Stimulated activated CD8-positive, alpha-beta memory T cell treated with anti-CD3 and anti-CD28 coated beads, Interleukin-2, amount 100 ng/mL, for 1 hour (primary cell): ENCODE data around the gene PLAAT4.

Source experiments
- DNase-seq, 2 donors: peaks; one replicate each; pipeline ENCODE4 v3.0.0-alpha.2; 2020; ENCODE audit warnings: low read depth in 2 of 2

The PLAAT4 gene, protein sequence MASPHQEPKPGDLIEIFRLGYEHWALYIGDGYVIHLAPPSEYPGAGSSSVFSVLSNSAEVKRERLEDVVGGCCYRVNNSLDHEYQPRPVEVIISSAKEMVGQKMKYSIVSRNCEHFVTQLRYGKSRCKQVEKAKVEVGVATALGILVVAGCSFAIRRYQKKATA

DNA sequence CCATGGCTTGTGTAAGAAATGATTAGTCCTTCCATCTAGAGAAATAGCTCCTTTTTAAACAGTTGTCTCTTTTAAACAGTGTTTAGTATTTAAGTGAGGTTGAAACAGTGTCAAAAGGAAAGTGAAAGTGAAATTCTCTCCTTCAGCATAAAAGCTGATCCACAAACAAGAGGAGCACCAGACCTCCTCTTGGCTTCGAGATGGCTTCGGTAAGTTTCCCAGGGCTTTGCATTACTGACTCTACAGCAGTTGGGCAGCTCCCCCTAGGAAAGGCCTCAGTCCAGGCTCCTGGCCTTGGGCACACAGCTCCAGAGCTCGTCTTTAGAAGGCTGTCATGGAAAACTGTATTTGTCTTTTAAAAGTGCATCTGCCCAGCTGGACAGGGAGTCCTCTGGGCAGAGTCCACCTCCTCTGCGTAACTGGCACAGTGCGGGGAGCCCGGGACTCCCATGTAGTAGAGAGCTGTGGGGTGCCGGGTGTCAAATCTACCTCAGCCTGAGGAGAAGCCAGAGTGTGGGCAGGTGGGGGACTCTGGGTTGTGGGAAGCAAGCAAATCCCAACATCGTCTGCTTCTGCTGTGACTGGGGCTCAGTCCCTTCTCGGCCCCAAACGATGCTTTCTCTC is at the start of gene PLAAT4:
TSS of gene PLAAT4 (plus strand) at position 140 of the 624 bp plus-strand sequence. CDS start at position 201, 61 bp downstream.
- DNase-seq = no peak

DNA sequence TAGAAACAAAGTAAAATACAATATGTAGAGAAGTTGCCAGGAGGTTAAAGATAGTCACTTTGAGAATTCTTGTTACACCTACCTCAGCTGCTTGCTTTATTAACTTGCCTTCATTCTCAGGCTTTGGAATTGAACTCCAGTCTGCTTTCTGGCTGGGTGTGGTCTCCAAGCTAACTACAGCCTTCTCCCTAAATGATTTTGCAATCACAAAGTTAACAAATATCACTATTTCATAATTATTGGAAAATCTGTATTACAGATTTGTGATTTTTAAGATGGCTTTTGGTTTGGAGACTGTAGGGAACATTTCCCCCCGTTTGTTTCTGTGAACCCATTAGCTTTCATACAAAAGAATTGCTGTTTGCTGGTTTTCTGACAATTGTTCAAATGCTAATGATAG is 47.8 kb upstream of the PLAAT4 start:
- no peak for DNase-seq

DNA sequence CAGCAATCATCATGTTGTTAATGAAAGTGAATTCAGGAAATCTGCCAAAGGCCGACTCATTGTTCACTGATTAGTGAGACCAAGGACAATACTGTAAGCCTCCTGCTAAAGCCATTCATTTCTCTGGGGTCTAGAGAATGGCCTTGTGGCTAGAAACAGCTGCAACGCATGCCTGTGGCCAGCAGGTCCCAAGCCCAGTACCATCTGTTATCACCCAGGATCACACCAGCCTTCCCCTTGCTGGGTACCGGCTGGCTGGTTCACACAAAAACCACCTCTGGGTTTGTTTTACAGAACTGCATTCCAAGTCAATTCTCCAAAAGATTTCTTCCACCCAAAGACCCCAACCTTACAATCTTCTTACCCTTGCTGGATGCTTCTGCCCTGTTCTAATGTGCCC is 46.7 kb upstream of the PLAAT4 start:
- DNase-seq = no peak

DNA sequence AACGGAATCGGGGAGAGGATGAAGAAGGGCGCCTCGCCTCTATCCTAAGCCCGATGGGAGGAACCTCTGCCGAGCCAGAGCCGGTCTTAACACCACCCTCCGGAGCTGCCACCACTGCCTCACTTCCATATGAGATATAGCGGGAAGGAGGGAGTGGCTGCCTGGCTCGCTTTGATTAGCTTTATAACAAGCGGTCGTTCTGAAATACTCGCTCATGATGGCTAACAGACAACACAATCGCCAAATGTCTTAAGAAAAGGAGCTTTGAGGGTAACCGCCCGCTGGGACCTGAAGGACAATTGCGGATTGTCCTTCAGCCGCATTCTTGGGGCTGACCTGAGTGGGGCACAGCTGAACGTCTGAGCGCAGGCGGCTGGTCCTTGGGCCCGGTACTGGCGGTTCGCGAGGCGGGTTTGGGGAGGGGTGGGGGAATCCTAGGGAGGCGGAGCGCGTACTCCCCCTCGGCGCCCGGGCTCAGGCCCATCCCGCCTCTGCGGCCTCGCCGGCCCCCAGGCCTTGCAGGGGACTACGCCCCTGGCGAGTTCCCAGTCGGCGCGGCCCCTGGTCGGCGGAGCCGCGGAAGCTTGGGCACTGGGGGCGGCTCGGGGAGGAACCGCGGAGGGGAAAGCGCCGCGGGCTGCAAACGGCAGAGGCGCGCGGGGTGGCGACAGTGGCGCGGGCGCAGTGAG is 45.9 kb upstream of the PLAAT4 start, which contains the start of gene PLAAT5:
TSS of gene PLAAT5 (minus strand) at position 617 of the 689 bp plus-strand sequence. CDS start at position 484, 133 bp downstream.
- DNase-seq = no peak

DNA sequence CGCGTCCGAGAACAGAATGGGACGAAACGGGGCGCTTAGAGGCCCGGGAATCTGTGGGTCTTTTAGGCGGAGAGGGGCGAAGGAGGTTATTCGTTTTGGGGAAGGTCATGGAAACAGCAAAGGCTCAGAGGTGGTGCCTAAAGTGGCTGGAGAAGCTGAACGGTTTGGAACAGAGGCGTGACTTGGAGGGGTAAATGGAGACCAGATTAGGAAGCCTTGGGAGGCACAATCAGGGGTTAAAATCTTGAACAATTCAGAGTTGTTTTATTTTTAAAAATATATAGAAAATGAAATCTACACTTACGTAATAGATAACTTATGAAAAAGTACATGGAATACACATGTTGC is 45.4 kb upstream of the PLAAT4 start:
- no peak for DNase-seq

DNA sequence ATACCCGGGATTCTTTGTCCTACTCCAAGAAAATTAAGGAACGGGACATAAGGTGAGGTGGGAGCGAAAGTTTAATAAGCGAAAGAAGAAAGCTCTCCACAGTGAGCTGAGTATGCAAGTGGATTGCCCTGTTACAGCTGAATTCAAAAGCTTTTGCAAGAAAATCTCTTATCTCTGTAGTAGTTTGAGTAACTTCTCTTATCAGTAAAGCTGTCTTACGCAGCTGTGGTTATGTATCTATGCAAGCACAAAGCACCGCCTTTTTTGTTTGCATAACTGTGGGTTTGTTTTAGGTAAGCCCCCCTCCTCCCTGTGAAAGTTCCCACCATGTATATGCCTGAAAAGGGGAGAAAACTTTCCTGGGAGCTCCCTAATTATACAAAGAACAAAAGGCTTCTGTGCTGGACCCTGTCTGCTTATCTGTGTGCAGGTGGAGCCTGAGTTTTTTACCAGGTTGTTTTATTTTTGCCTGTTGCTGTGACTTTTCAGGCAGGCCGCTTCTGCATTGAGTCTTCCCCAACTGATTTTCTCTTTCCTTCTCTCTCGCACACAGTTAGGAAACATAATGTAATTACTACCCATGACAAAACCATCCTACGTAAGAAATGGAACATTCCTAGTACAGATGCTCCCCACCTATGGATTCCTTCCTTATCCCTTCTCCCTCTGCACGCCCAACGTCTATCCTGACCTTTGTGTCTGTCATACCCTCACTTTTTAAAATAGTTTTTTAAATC is 44.8 kb upstream of the PLAAT4 start:
- DNase-seq = no peak

DNA sequence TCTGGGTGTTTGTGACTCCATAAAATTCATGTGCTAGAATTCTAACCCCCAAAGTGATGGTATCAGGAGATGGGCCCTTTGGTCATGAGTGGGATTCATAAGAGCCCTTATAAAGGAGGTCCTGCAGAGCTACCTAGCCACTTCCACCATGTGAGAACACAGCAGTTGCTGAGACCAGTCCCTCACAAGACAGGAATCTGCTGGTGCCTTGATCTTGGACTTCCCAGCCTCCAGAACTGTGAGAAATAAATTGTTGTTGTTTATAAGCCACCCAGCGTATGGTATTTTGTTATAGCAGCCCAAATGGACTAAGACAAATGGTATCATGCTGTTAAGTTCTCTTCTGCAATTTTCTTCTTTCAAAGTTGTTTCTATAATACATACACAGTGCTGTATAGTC is 44.2 kb upstream of the PLAAT4 start:
- DNase-seq = no peak

DNA sequence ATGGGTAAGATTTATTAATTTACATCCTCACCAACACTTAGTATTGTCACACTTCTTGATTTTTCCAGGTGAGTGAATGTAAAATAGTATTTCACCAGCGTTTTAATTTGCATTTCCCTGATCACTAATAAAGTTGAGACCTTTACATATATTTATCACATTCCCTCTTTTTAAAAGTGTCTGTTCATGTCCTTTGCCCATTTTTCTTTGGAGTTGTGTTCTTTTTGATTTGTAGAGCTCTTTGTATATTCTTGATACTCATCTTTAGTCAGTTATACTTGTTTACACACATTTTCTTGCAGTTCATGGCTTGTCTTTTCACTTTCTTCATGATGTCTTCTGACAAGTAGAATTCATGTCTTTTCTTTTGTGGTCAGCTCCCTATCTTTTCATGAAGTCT is 43.5 kb upstream of the PLAAT4 start:
- DNase-seq = no peak

DNA sequence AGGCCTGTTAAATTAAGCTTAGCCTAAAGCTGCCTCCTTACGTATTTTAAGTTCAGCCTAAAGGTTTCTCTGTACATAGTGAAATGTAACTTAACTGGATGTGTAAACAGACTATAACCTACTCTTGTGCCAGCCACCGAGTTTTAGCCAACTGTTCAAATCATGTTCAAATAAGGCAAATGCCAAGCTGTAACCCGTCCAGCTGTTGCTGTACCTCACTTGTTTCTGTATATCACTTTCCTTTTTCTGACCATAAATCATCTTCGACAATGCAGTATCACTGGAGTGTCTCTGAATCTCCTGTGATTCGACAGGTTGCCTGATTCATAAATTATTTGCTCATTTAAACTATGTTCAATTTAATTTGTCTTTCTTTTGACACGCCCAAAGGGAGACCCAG is 41.6 kb upstream of the PLAAT4 start:
- no peak for DNase-seq

DNA sequence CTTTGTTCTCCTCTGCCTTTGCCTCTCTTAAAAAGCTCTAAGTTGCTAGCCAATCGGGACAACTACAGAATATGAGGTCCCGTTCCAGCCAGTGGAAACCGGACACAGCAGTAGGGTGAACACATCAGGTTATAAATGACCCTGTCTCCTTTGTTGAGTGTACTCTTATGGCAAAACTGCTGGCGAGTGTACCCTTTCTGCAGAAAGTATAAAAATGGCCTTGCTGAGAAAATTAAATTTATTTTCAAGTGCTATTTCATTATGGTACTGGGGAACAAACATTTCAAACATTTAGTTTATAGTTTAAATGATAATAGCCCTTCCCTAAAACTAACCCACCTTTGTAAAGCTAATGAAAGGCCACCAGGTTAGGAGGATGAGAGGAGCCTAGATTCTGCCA is 36.7 kb upstream of the PLAAT4 start:
- no peak for DNase-seq

DNA sequence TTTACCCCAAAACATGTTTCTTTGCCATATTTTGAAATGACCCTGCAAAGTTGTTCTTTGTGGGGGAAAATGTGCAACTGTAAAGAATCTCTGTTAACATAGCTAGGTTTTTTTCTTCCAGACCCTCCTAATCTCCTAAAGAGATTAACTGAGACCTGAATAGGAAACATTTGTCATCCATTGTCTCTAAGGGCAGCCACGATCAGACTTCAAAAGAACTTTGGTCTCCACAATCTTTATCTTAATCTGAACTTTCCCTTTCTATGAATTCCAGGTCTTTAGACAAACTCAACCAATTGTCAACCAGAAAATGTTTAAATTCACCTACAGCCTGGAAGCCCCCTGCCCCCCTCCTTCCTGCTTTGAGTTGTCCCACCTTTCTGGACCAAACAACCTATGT is 35.4 kb upstream of the PLAAT4 start:
- DNase-seq = no peak

DNA sequence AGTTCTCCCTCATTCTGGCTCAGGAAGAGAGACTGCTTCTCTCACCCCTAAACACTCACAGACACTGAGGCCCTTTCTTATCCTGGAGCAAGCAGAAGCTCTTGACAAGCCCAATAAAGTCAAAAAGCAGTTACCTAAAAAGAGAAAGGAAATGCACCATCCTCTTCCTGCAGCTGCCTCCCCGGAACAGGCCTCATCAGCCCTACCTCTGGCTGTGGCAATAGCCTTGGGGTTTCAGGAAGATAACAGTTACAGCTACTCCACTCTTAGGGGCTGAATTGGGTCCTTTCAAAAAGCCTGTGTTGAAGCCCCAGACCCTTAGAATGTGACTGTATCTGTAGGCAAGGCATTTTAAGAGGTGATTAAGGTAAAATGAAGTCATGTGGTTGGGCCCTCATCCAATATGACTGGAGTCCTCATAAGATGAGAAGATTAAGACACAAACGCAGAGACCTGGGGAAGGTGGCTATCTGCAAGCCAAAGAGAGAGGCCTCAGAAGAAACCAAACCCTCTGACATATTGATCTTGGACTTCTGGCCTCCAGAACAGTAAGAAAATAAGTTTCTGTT is 34.3 kb upstream of the PLAAT4 start:
- no peak for DNase-seq

DNA sequence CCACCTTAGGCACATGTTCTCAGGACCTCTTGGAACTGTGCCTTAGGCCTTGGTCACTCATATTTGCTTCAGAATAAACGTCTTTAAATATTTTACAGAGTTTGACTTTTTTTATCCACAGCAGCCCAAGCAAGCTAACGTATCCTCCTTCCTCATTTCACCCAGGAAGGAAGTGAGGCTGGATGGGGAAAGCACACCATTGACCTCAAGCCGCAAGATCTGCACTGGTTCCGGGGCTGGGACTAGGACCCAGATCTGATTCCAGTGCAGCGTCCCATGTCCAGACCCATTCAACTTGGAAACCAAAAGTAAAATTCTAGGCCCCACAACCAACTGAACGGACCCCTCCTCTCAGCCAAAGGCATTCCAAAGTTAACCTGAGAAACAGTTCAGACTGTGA is 33.1 kb upstream of the PLAAT4 start:
- DNase-seq = no peak

DNA sequence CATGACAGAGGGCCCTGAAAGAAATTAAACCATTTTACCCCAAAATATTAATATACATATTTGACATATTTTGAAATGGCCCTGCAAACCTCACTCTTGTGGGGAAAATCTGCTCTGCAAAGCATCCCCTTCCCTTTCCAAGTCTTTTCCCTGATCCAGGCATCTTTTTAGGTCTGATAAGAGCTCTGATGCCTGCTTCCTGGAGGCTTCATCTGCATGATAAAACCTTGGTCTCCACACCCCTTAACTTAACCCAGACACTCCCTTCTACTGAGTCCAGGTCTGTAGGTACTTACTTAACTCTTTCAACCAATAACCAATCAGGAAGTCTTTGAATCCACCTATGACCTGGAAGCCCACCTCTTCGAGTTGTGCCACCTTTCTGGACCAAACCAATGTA is 32.6 kb upstream of the PLAAT4 start:
- no peak for DNase-seq

DNA sequence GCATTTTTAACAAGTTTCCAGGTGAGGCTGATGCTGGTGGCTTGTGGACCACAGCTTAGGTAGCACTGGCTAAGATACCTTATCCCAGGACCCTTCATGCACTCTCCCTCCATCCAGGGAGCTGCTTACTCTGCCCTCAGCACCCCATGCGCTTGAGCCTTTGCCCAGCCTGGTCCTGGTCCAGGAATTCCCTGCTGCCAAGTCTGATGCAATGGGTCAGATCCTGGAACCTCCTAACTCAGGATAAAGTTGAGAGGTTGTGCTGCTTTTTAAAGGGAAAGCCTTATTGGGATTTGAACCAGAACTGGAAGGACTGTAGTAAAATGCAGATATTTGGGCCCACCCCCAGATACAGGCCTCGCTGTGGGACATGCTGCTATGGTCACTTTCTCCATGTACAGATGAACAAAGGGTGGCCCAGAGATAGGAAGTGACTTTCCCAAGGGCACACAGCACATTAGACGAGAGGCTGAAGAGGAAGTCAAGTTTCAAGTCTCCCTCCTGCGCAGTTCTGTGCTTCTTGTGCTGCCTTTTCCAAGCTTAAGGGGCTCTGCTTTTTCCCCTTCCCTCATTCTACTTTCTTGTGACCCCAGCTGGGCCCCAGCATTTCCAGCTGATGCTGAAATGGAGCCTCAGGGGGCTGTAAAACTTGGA is 31.5 kb upstream of the PLAAT4 start:
- no peak for DNase-seq

DNA sequence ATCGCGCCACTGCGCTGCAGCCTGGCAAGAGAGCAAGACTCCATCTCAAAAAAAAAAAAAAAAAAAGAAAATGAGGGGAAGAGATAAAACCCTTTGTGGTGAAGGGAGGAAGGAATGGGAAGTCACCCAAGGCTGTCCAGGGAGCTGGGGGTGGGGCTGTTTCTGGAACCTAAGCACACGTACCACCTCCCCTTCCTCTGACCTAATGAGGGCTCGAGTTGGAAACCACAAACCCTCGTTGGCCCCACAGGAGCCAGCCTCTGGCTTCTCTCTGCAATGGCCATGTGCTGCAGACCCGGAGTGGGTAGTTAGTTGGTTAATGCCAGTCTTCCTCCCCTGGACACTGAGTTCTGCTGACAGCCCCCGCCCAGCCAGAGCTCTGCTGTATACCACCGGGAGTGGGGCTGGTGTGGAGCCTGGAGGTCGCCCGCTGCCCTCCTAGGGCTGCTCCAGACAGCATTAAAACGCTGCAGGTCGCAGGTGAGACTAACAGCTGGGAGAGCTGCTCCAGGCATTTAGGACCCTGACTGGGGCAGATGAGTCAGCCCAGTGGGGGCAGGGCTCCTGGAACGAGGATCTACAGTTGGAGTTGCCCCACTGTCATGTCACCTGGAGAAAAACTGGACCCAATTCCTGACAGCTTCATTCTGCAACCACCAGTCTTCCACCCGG is 30.6 kb upstream of the PLAAT4 start, which contains the start of gene LGALS12:
TSS of gene LGALS12 (plus strand) at position 228 of the 672 bp plus-strand sequence. CDS start at position 603, 375 bp downstream.
- no peak for DNase-seq

DNA sequence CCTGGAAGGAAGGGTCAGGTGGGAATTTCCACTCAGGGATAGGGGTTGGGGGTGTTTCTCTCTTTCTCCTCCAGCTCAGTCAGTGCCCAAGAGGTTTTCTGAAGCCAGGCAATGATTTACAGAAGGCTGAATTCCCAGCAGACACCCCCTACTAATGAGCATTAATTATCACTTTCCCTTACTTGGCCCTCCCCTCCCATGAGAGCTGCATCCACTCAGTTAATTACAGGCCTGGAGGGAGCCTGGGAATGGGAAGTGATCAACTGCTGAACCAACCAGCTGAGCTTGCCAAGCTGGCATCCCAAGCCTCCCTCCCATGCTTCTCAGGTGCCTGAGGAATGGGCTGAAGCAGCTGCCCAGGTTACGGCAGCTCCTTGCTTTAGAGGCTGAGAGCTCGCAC is 29.7 kb upstream of the PLAAT4 start:
- no peak for DNase-seq

DNA sequence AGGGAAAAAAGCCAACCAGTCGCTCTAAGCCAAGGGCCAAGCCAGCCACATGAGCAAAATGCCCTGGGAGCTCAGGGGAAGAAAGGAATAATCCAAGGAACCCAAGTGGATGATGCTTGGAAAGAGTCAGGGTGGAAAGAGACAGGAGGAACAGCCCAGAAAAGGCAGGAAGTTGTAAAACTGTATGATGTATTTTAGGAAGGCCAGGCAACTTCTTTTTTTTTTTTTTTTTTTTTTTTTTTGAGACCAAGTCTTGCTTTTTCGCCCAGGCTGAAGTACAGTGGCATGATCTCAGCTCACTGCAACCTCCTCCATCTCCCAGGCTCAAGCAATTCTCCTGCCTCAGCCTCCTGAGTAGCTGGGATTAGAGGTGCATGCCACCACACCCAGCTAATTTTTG is 29.1 kb upstream of the PLAAT4 start:
- no peak for DNase-seq

DNA sequence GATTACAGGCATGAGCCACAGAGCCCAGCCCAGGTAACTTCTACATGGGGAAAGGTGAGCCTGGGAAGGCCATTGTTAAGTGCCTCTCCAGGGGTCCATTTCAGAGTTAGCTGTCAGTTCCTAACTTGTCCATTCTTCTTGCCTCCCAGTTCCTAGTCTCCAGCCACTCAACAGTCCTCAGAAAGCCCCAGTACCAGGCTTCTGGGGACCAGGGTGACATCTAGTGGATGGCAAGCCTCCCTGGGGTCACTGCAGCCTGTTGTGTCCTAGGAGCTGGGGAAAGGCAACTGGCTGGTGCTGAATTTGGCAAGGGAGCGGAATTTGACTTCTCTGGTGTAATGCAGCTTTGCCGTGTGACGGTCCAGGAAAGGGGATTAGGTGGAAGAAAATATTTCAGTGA is 28.6 kb upstream of the PLAAT4 start:
- no peak for DNase-seq

DNA sequence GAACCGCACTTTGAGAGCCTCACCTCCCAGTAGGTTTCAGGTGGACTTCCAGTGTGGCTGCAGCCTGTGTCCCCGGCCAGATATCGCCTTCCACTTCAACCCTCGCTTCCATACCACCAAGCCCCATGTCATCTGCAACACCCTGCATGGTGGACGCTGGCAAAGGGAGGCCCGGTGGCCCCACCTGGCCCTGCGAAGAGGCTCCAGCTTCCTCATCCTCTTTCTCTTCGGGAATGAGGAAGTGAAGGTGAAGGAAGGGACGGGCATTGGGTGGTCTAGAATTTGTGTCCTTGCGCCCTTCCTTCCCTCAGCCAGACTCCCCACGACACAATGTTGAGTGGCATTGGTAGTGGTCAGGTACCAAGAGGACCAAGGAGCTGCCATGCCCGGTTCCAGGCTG is 27.9 kb upstream of the PLAAT4 start:
- no peak for DNase-seq

DNA sequence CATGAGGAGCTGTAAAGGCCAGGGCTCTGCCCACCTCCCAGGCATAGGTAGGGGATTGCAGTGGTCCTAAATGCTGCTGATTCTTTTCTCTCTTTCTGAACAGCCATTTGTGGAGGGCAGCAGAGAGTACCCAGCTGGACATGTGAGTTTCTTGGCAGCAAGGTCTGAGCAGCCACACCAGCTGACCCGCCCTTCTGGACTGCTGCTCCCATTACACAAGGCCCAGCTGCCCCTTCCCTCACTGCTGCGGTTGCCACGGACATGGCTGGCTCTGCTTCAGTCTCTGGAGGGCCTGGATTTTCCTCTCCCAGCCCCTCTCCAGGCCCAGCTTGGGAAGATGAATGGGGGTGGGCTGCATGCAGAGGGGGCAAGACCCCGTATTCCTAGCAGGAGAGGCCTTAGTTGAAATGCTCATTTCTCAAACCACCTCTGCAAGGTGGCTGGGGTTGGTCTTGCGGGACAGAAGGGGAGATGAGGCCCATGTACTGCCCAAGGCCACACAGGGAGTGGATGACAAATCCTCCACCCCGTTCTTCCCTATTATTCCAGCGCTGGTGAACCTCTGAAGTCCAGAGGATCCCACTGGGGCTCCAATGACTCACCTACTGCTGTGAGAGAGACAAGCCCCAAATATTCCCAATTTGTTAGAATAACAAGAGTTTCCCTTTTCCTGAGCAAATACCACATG is 26.1 kb upstream of the PLAAT4 start:
- DNase-seq = no peak
